Prostate gland (tissue), 2 donors: ENCODE results near the gene ARRDC3.

Source experiments
- CTCF ChIP-seq, 4 experiments: fragments of 200-600 bp in 2 of 4; fragments of 450-650 bp in 2 of 4; sonication (generic) in 2 of 4; IDR thresholded peaks; 1 replicate in 3 of 4; 2 replicates in 1 of 4; pipeline ENCODE4 v1.5.1; 2016 to 2019; ENCODE audit warnings: antibody characterized with exemption in 4 of 4, mild to moderate bottlenecking in 2 of 4, moderate library complexity in 2 of 4
- POLR2A ChIP-seq: fragments of 450-650 bp; IDR thresholded peaks from one replicate; pipeline ENCODE4 v1.6.1; 2016; ENCODE audit warnings: antibody characterized with exemption, mild to moderate bottlenecking
- POLR2AphosphoS5 ChIP-seq: sonication (generic); formaldehyde crosslinking; IDR thresholded peaks from one replicate; pipeline ENCODE4 v1.6.1; 2017; ENCODE audit warnings: antibody characterized with exemption

DNA sequence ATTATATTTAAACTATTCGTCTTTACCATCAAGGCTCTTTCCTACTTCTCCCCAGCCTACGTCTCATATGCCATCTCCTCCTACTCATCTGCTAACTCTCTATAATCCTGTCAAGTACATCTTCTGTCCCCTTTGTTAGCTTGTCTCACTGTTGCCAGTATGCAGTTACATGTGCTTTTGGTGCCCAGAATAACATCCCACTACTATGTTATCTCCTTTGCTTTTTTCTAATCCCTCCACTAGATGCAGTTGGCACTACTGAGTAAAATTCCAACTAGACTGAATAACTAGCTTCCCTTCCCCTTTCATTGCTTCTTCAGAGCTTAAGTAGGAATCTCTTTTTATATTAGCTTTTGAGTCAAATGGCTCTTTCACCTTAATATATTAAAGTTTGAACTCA lies 3.0 kb upstream of the ARRDC3 start:
- TF ChIP-seq CTCF (IDR thresholded peaks at IDR 0.05) = no peak
- no peak for TF ChIP-seq POLR2A
- no peak for TF ChIP-seq POLR2AphosphoS5
